AG09309 (cell line): ENCODE results near the gene BNC2.

Source experiments
- DNase-seq: peaks from one replicate; pipeline ENCODE4 v3.0.0-alpha.2; 2010; ENCODE audit warnings: low read depth
- H3K4me3 ChIP-seq: 2 replicates; pipeline ENCODE4 v1.5.1; 2011; ENCODE audit warnings: mild to moderate bottlenecking, low read depth, low read length, moderate library complexity; ENCODE audit not compliant: control insufficient read depth
- TF ChIP-seq, protein P1 (sequence below): IDR thresholded peaks from 2 replicates; pipeline ENCODE4 v1.5.1; 2011; ENCODE audit warnings: mild to moderate bottlenecking, low read depth, low read length, inconsistent platforms; ENCODE audit not compliant: insufficient read depth, control insufficient read depth; ENCODE audit errors: missing control alignments

BNC2 gene

GRCh38 chr9:16784002-16784401 is 86.5 kb downstream of the BNC2 start:
- no peak overlapping the region for H3K4me3 ChIP-seq
- TF ChIP-seq, protein P1, sequence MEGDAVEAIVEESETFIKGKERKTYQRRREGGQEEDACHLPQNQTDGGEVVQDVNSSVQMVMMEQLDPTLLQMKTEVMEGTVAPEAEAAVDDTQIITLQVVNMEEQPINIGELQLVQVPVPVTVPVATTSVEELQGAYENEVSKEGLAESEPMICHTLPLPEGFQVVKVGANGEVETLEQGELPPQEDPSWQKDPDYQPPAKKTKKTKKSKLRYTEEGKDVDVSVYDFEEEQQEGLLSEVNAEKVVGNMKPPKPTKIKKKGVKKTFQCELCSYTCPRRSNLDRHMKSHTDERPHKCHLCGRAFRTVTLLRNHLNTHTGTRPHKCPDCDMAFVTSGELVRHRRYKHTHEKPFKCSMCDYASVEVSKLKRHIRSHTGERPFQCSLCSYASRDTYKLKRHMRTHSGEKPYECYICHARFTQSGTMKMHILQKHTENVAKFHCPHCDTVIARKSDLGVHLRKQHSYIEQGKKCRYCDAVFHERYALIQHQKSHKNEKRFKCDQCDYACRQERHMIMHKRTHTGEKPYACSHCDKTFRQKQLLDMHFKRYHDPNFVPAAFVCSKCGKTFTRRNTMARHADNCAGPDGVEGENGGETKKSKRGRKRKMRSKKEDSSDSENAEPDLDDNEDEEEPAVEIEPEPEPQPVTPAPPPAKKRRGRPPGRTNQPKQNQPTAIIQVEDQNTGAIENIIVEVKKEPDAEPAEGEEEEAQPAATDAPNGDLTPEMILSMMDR: no peak
- no peak for DNase-seq

DNA sequence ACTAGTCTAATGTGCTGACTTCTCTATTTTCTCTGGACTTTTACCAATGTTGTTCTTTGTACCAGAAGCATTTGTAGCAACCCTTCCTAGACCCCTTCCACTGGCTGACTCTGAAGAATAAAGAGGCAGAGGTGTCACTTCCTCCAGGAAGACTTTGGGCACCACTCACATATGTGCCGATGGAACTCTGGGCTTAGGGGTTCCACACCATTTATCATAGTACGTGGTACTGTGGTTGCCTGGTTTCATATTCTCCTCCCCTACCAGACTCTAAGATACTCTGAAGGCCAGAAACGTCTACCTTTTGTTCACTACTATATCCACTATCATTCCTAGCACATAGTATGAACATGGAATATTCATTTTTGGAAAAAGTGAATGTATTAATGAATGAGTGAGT is 88.0 kb downstream of the BNC2 start:
- H3K4me3 ChIP-seq: no peak overlapping the region
- no peak for DNase-seq
- TF ChIP-seq, protein P1: no peak

DNA sequence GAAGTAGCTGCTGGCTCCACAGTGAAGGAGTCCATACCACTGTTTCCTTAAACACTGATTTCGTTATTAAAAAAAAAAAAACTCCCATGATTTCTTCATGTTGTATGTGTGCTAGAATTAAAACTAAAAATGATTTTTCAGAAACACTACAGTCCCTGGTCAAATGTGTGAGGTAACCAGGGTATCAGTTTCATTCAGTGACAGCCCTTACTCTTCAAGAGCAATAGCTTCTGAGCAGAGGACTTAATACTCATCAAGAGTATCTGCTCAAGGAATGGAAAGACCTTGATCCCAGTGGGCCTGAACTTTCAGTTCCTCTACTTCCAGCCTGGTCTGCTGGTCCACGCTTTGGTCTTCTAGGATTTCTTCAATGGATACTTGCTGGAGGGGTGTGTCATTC is 95.1 kb downstream of the BNC2 start:
- TF ChIP-seq, protein P1: no peak
- no peak overlapping the region for H3K4me3 ChIP-seq
- DNase-seq: no peak

GRCh38 chr9:16773617-16774016 is 96.9 kb downstream of the BNC2 start:
- DNase-seq: no peak
- TF ChIP-seq, protein P1: no peak

GRCh38 chr9:16773116-16773515 is 97.4 kb downstream of the BNC2 start:
- no peak for DNase-seq
- TF ChIP-seq, protein P1: no peak
- H3K4me3 ChIP-seq: no peak overlapping the region

More at GRCh38 chr9:16773617-16774016, 96.9 kb downstream of the BNC2 start:
- H3K4me3 ChIP-seq: no peak overlapping the region

- TF ChIP-seq, protein P1: no peak
- no peak overlapping the region for H3K4me3 ChIP-seq
- no peak for DNase-seq
These were observed 99.1 kb downstream of the BNC2 start for GRCh38 chr9:16771356-16771755.

- DNase-seq: no peak
- TF ChIP-seq, protein P1: no peak
- no peak overlapping the region for H3K4me3 ChIP-seq
These were observed 101.2 kb downstream of the BNC2 start for GRCh38 chr9:16769291-16769690.
